CD4-positive, alpha-beta T cell treated with Interferon alpha-2 for 1 hour (primary cell): ENCODE data around the gene NIM1K.
"Not testable (repeated sequence)": the region's sequence is repeated elsewhere in the genome, so short reads cannot be mapped to it uniquely, and the experiment has no call there.

Experiments used
- DNase-seq, 2 donors: peaks; one replicate each; pipeline ENCODE4 v3.0.0-alpha.2; 2020 to 2022

NIM1K gene

GRCh38 chr5:43190755-43191603, 1.0 kb upstream of the NIM1K start:
- DNase-seq, result no peak

GRCh38 chr5:43192558-43193180, 644 bp downstream of the NIM1K start:
- peak; percentile 6 to 12 for DNase-seq

GRCh38 chr5:43193181-43193893, 1.3 kb downstream of the NIM1K start:
- peak; percentile 45 to 55 for DNase-seq

- DNase-seq, result no peak
These were observed 1.9 kb downstream of the NIM1K start for GRCh38 chr5:43193894-43194265.

GRCh38 chr5:43195670-43196265, 3.7 kb downstream of the NIM1K start:
- no peak for DNase-seq

- no peak for DNase-seq
These were observed 5.5 kb downstream of the NIM1K start for GRCh38 chr5:43197535-43197934.

- DNase-seq, result not testable (repeated sequence)
These were observed 9.4 kb downstream of the NIM1K start for GRCh38 chr5:43201442-43201841.

GRCh38 chr5:43202380-43202779, 10.4 kb downstream of the NIM1K start:
- DNase-seq, result no peak

GRCh38 chr5:43203373-43203772, 11.3 kb downstream of the NIM1K start:
- DNase-seq, result no peak

GRCh38 chr5:43204958-43205357, 12.9 kb downstream of the NIM1K start:
- DNase-seq, result no peak

- no peak for DNase-seq
These were observed 15.6 kb downstream of the NIM1K start for GRCh38 chr5:43207601-43208000.

GRCh38 chr5:43208658-43209057, 16.6 kb downstream of the NIM1K start:
- no peak for DNase-seq

GRCh38 chr5:43209060-43209459, 17.0 kb downstream of the NIM1K start:
- no peak for DNase-seq

GRCh38 chr5:43209833-43210232, 17.8 kb downstream of the NIM1K start:
- DNase-seq, result no peak

- no peak for DNase-seq
These were observed 18.5 kb downstream of the NIM1K start for GRCh38 chr5:43210570-43210969.

GRCh38 chr5:43213951-43214350, 21.9 kb downstream of the NIM1K start:
- DNase-seq, result no peak

GRCh38 chr5:43215073-43215631, 23.1 kb downstream of the NIM1K start:
- DNase-seq, result peak in 1 of 2 donors; percentile 2

- DNase-seq, result no peak
These were observed 24.9 kb downstream of the NIM1K start for GRCh38 chr5:43216941-43217340.

GRCh38 chr5:43219120-43219519, 27.1 kb downstream of the NIM1K start:
- DNase-seq, result no peak

GRCh38 chr5:43221502-43221901, 29.5 kb downstream of the NIM1K start:
- no peak for DNase-seq

GRCh38 chr5:43225649-43226245, 33.7 kb downstream of the NIM1K start:
- DNase-seq, result no peak

GRCh38 chr5:43227655-43228054, 35.6 kb downstream of the NIM1K start:
- DNase-seq, result no peak

GRCh38 chr5:43230707-43231106, 38.7 kb downstream of the NIM1K start:
- no peak for DNase-seq
